B cell (primary cell): ENCODE measurements around the gene SYNE1. TPM values are rescaled to one million over a fixed set of nuclear protein-coding genes. Genes with fewer than 3 reads are reported as not detected.

Experiments used
- ATAC-seq: fragments of 200-7000 bp; cut with Tn5 transposase; one replicate; pipeline ENCODE4 v1.10.0; 2021; ENCODE audit warnings: low read depth, mild to moderate bottlenecking, moderate number of reproducible peaks, moderate library complexity
- CTCF ChIA-PET: fragments of 350-600 bp; sonication (Branson Sonifier 250); formaldehyde crosslinking; loops from one replicate; lab custom pipeline; 2021; ENCODE audit warnings: antibody characterized with exemption, inconsistent platforms; lab: Charles Lee
- POLR2A ChIA-PET: fragments of 350-600 bp; sonication (Branson Sonifier 250); formaldehyde crosslinking; loops from one replicate; lab custom pipeline; 2021; ENCODE audit warnings: antibody characterized with exemption; lab: Charles Lee
- DNase-seq: peaks from one replicate; pipeline ENCODE4 v3.0.0; 2013
- H2AFZ ChIP-seq: 2 replicates; pipeline ENCODE4 v1.6.1; 2012; ENCODE audit warnings: mild to moderate bottlenecking, low read depth, low read length; ENCODE audit not compliant: insufficient read depth, poor library complexity, severe bottlenecking
- H3K27ac ChIP-seq, 2 donors: 1 replicate in 1 of 2; 2 replicates in 1 of 2; pipeline ENCODE4 v1.5.1; 2012 to 2013; ENCODE audit warnings: low read length in 2 of 2, mild to moderate bottlenecking in 2 of 2, moderate library complexity in 1 of 2
- H3K27me3 ChIP-seq, 4 experiments: fragments of 200-600 bp in 1 of 4; sonication (generic) in 1 of 4; replicated peaks in 1 of 4; 1 replicate in 2 of 4; 2 replicates in 2 of 4; pipeline versions ENCODE4 v1.6.1 to v1.7.0; 2013 to 2016; ENCODE audit warnings: low read length in 3 of 4, mild to moderate bottlenecking in 2 of 4, mixed read lengths in 1 of 4, moderate library complexity in 1 of 4; ENCODE audit not compliant: insufficient read depth in 4 of 4, control insufficient read depth in 3 of 4; ENCODE audit errors: control extremely low read depth in 1 of 4
- H3K36me3 ChIP-seq, 2 experiments: replicated peaks in 1 of 2; 1 replicate in 1 of 2; 2 replicates in 1 of 2; pipeline versions ENCODE4 v1.6.1 to v1.7.1; 2013; ENCODE audit warnings: low read length in 1 of 2; ENCODE audit not compliant: insufficient read depth in 2 of 2, control insufficient read depth in 1 of 2; ENCODE audit errors: control extremely low read depth in 1 of 2, extremely low read depth in 1 of 2
- H3K4me1 ChIP-seq, 2 donors: fragments of 200-600 bp in 1 of 2; sonication (generic) in 1 of 2; 1 replicate in 1 of 2; 2 replicates in 1 of 2; pipeline versions ENCODE4 v1.5.1 to v1.6.1; 2013 to 2017; ENCODE audit warnings: low read length in 2 of 2; ENCODE audit not compliant: control insufficient read depth in 2 of 2, insufficient read depth in 2 of 2
- H3K4me2 ChIP-seq: replicated peaks from 2 replicates; pipeline ENCODE3; 2012; ENCODE audit warnings: mild to moderate bottlenecking, low read depth, low read length; ENCODE audit not compliant: poor library complexity, severe bottlenecking
- H3K4me3 ChIP-seq, 5 experiments: fragments of 200-600 bp in 1 of 5; sonication (generic) in 1 of 5; 1 replicate in 3 of 5; 2 replicates in 2 of 5; pipeline versions ENCODE4 v1.5.1 to v1.7.0; 2011 to 2016; ENCODE audit warnings: low read length in 4 of 5, mild to moderate bottlenecking in 4 of 5, low read depth in 2 of 5, control low read depth in 1 of 5, moderate library complexity in 1 of 5; ENCODE audit not compliant: insufficient read depth in 1 of 5; ENCODE audit errors: control extremely low read depth in 1 of 5, extremely low read depth in 1 of 5
- H3K79me2 ChIP-seq: fragments of 200-600 bp; sonication (generic); one replicate; pipeline ENCODE4 v1.6.0; 2016; ENCODE audit warnings: low read length; ENCODE audit not compliant: control insufficient read depth, insufficient read depth
- H3K9ac ChIP-seq: fragments of 200-600 bp; sonication (generic); 2 replicates; pipeline ENCODE4 v1.6.1; 2017; ENCODE audit warnings: mild to moderate bottlenecking, low read length, moderate library complexity
- H3K9me3 ChIP-seq, 3 donors: one replicate each; pipeline versions ENCODE4 v1.6.1 to v1.7.1; 2013; ENCODE audit warnings: low read length in 2 of 3; ENCODE audit not compliant: control insufficient read depth in 2 of 3, insufficient read depth in 1 of 3; ENCODE audit errors: control extremely low read depth in 1 of 3
- H4K20me1 ChIP-seq: 2 replicates; pipeline ENCODE4 v1.6.0; 2012; ENCODE audit warnings: mild to moderate bottlenecking, low read length; ENCODE audit not compliant: insufficient read depth, control insufficient read depth, poor library complexity, severe bottlenecking
- H3K27ac Mint-ChIP-seq: one replicate; pipeline ENCODE4 v1.8.0; 2021; ENCODE audit warnings: mixed read lengths
- H3K27me3 Mint-ChIP-seq: one replicate; pipeline ENCODE4 v1.8.0; 2021; ENCODE audit warnings: mixed read lengths
- H3K4me1 Mint-ChIP-seq: one replicate; pipeline ENCODE4 v1.8.0; 2021; ENCODE audit warnings: mixed read lengths
- H3K4me3 Mint-ChIP-seq: one replicate; pipeline ENCODE4 v1.8.0; 2021; ENCODE audit warnings: mixed read lengths
- H3K9me3 Mint-ChIP-seq: one replicate; pipeline ENCODE4 v1.8.0; 2022; ENCODE audit warnings: mixed read lengths; ENCODE audit not compliant: insufficient read depth
- EZH2 ChIP-seq: IDR thresholded peaks from 2 replicates; pipeline ENCODE4 v1.6.1; 2012; ENCODE audit warnings: borderline replicate concordance, low read depth, mild to moderate bottlenecking, moderate library complexity, low read length; ENCODE audit not compliant: insufficient read depth, poor library complexity, severe bottlenecking
- WGBS: methylation state at CpG from one replicate; pipeline ENCODE4 v1.1.5; 2013; ENCODE audit warnings: missing lambda C conversion rate; ENCODE audit not compliant: insufficient coverage; 5-methylcytosine and 5-hydroxymethylcytosine counted together
- intact Hi-C: fragments of 100-400 bp; cut with micrococcal nuclease; formaldehyde crosslinking; loops from one replicate; pipeline ENCODE4 v1.10.0; 2022
- polyA plus RNA-seq: library from polyadenylated mRNA; depleted of rRNA; stranded (reverse); fragments of >200 nt; gene quantifications from 2 replicates; pipeline ENCODE4 v1.2.3, GENCODE V29; 2012
- total RNA-seq, 2 donors: library from RNA; stranded (reverse); fragments of 120-200 nt in 1 of 2; gene quantifications; 1 replicate in 1 of 2; 2 replicates in 1 of 2; pipeline versions ENCODE4 v1.2.3 to v1.2.4, GENCODE V29; 2013 to 2022
- TF ChIP-seq, protein P1 (sequence below): fragments of 200-600 bp; IDR thresholded peaks from one replicate; pipeline ENCODE4 v1.8.0; 2022; ENCODE audit warnings: antibody characterized with exemption, mild to moderate bottlenecking

The SYNE1 gene
- total and polyA plus RNA-seq, 2 donors (not counting 1 experiment from before 2014, with no cell fraction given), result 49.2 to 108 TPM

DNA sequence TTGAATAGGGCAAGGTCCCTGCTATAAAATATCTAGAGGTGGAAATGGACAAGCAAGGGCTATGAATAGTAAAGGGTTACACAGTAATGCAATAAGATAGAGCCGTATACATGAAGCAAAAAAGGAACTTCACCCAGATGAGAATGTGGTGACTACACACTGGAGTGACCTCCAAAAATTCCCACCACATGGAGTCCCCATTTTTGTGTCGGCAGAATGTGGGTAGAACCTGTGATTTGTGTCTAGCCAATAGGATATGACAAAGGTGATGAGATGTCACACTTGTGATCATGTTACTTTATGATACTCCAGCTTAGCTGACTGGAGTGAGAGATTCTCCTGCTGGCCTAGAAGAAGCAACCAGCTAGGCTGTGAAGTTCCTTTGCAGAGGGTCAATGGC, 96.8 kb downstream of the SYNE1 start:
- no peak overlapping the region for H3K4me3 Mint-ChIP-seq
- no peaks in the 10 kb centered on the region for H3K79me2 ChIP-seq
- intact Hi-C loops, result no loop called here
- H3K4me1 ChIP-seq, result no peaks in the 10 kb centered on the region
- TF ChIP-seq EZH2, result no peak
- no peak overlapping the region for H3K4me2 ChIP-seq
- ATAC-seq (no peak), DNase-seq (no peak)
- no peaks in the 10 kb centered on the region for H4K20me1 ChIP-seq
- CTCF ChIA-PET, result no interaction called here
- H3K9ac ChIP-seq, result no peak overlapping the region
- H3K9me3 Mint-ChIP-seq, result no peaks in the 10 kb centered on the region
- H3K4me1 Mint-ChIP-seq, result no peaks in the 10 kb centered on the region
- no peak overlapping the region for H2AFZ ChIP-seq
- WGBS, result 100% methylated on average over 1 of the region's 2 CpGs
- H3K27me3 Mint-ChIP-seq, result no peaks in the 10 kb centered on the region
- no peaks in the 10 kb centered on the region for H3K9me3 ChIP-seq
- POLR2A ChIA-PET, result no interaction called here
- H3K27ac Mint-ChIP-seq, result no peak overlapping the region
- H3K27ac ChIP-seq, result no peak overlapping the region
- H3K36me3 ChIP-seq, result no peaks in the 10 kb centered on the region
- H3K4me3 ChIP-seq, result no peak overlapping the region
- no peaks in the 10 kb centered on the region for H3K27me3 ChIP-seq

DNA sequence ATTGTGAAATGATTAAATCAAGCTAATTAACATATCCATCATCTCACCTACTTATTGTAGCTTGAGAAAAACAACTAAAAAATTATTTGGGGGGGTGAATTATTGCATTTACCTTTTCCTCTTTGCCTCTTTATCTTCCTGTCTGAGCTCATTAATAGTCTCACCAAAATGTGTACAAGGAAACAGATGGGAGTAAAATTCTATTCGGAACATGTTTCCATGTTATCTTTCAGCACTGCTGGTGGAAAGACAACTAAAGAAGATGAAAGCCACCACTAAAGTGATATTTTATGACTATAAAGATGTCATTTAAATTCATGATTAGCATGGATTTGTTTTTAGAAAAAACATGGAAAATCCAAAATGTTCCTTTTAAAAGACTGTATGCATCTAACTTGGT, 102.6 kb downstream of the SYNE1 start:
- no peak for DNase-seq
- no peak overlapping the region for H3K27ac Mint-ChIP-seq
- WGBS, result no CpG with 5 or more reads among the region's 1 CpG
- H3K4me3 ChIP-seq, result no peak overlapping the region
- TF ChIP-seq, protein P1, sequence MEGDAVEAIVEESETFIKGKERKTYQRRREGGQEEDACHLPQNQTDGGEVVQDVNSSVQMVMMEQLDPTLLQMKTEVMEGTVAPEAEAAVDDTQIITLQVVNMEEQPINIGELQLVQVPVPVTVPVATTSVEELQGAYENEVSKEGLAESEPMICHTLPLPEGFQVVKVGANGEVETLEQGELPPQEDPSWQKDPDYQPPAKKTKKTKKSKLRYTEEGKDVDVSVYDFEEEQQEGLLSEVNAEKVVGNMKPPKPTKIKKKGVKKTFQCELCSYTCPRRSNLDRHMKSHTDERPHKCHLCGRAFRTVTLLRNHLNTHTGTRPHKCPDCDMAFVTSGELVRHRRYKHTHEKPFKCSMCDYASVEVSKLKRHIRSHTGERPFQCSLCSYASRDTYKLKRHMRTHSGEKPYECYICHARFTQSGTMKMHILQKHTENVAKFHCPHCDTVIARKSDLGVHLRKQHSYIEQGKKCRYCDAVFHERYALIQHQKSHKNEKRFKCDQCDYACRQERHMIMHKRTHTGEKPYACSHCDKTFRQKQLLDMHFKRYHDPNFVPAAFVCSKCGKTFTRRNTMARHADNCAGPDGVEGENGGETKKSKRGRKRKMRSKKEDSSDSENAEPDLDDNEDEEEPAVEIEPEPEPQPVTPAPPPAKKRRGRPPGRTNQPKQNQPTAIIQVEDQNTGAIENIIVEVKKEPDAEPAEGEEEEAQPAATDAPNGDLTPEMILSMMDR, result no peak
- TF ChIP-seq EZH2, result no peak
- H4K20me1 ChIP-seq, result no peaks in the 10 kb centered on the region
- H3K4me2 ChIP-seq, result no peak overlapping the region
- no peak overlapping the region for H3K9ac ChIP-seq
- no peaks in the 10 kb centered on the region for H3K27me3 Mint-ChIP-seq
- intact Hi-C loops, result no loop called here
- H3K36me3 ChIP-seq, result no peaks in the 10 kb centered on the region
- H3K4me3 Mint-ChIP-seq, result no peak overlapping the region
- no peaks in the 10 kb centered on the region for H3K27me3 ChIP-seq
- H3K4me1 ChIP-seq, result no peaks in the 10 kb centered on the region
- no peaks in the 10 kb centered on the region for H3K4me1 Mint-ChIP-seq
- ATAC-seq, result no peak
- CTCF ChIA-PET, result no interaction called here
- H2AFZ ChIP-seq, result no peak overlapping the region
- POLR2A ChIA-PET, result no interaction called here
- H3K27ac ChIP-seq, result no peak overlapping the region
- no peaks in the 10 kb centered on the region for H3K79me2 ChIP-seq
- no peaks in the 10 kb centered on the region for H3K9me3 Mint-ChIP-seq
- no peaks in the 10 kb centered on the region for H3K9me3 ChIP-seq
